Smooth muscle cell (in vitro differentiated cells): ENCODE measurements around the gene ZBTB12. TPM values are rescaled to one million over a fixed set of nuclear protein-coding genes. Genes with fewer than 3 reads are reported as not detected.

Experiments used
- DNase-seq: peaks from one replicate; lab custom pipeline; 2025; ENCODE audit not compliant: unreplicated experiment; lab: John Stamatoyannopoulos, UW
- H2AFZ ChIP-seq: fragments of 200-600 bp; sonication (generic); 2 replicates; pipeline ENCODE4 v1.6.0; 2016; ENCODE audit warnings: antibody characterized with exemption, low read depth, mild to moderate bottlenecking
- H3F3A ChIP-seq: fragments of 200-600 bp; sonication (generic); 2 replicates; pipeline ENCODE4 v1.6.0; 2017; ENCODE audit warnings: antibody characterized with exemption, low read depth
- H3K27ac ChIP-seq: fragments of 200-600 bp; sonication (generic); 2 replicates; pipeline ENCODE4 v1.5.1; 2016; ENCODE audit warnings: low read depth, mild to moderate bottlenecking
- H3K27me3 ChIP-seq: fragments of 200-600 bp; sonication (generic); 2 replicates; pipeline ENCODE4 v1.6.1; 2016; ENCODE audit warnings: low read depth, mild to moderate bottlenecking
- H3K36me3 ChIP-seq: fragments of 200-600 bp; sonication (generic); 2 replicates; pipeline ENCODE4 v1.5.1; 2016; ENCODE audit warnings: low read depth
- H3K4me1 ChIP-seq: fragments of 200-600 bp; sonication (generic); 2 replicates; pipeline ENCODE4 v1.5.1; 2016; ENCODE audit warnings: low read depth
- H3K4me2 ChIP-seq: fragments of 200-600 bp; sonication (generic); 2 replicates; pipeline ENCODE4 v1.6.0; 2016; ENCODE audit warnings: mild to moderate bottlenecking
- H3K4me3 ChIP-seq: fragments of 200-600 bp; sonication (generic); 2 replicates; pipeline ENCODE4 v1.5.1; 2016; ENCODE audit warnings: mild to moderate bottlenecking
- H3K79me2 ChIP-seq: fragments of 200-600 bp; sonication (generic); 2 replicates; pipeline ENCODE4 v1.6.0; 2016; ENCODE audit warnings: low read depth, mild to moderate bottlenecking
- H3K9ac ChIP-seq: fragments of 200-600 bp; sonication (generic); 2 replicates; pipeline ENCODE4 v1.6.0; 2016; ENCODE audit warnings: low read depth
- H3K9me3 ChIP-seq: fragments of 200-600 bp; sonication (generic); replicated peaks from 2 replicates; pipeline ENCODE4 v1.5.1; 2016; ENCODE audit warnings: low read depth
- H4K20me1 ChIP-seq: fragments of 200-600 bp; sonication (generic); 2 replicates; pipeline ENCODE4 v1.6.0; 2016; ENCODE audit warnings: low read depth
- WGBS: methylation state at CpG from one replicate; pipeline ENCODE4 v1.1.7; 2016; ENCODE audit warnings: low lambda C conversion rate; 5-methylcytosine and 5-hydroxymethylcytosine counted together
- polyA plus RNA-seq: library from polyadenylated mRNA; unstranded; fragments of >200 nt; fragmentation: Nextera tagmentation; extraction: Ambion mirVana; gene quantifications from 2 replicates; pipeline ENCODE4 v1.2.1, GENCODE V29; 2016
- total RNA-seq: library from RNA; depleted of rRNA; stranded (reverse); fragments of >200 nt; gene quantifications from 2 replicates; pipeline ENCODE4 v1.2.3, GENCODE V29; 2014
- TF ChIP-seq, protein P1 (sequence below): fragments of 200-600 bp; sonication (generic); IDR thresholded peaks from 2 replicates; pipeline ENCODE4 v1.5.1; 2017; ENCODE audit warnings: borderline replicate concordance, mild to moderate bottlenecking, antibody characterized with exemption; ENCODE audit not compliant: insufficient read depth, poor library complexity, severe bottlenecking

ZBTB12 gene
- total and polyA plus RNA-seq, 2 experiments from 2014 or later: 0.04 TPM; not detected in 1

DNA sequence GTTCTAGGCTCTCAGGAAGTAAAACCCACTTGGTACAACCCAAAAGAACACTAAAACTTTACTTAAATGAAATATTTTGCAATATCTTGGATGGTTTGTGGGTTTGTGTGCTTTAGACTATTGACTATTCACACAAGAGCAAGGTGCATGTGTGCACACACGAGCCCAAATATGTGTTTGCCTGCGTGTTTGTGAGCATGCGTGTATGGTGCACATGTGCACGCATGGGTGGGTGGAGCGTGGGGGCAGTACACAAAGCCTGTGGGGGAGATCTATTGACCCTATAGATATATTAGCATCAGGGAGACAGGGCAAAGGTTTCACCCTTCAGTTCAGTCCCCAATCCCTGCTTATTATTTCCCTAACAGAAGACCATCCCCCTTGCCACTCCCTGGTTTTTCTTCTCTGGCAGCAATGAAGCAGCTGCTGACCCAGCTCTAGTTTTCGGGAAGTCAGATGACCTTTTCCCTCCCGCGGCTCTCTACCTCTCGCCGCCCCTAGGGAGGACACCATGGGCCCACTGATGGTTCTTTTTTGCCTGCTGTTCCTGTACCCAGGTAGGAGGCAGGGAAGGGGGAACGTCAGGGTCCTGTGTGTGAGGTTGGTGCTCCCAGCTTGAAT, 25.5 kb upstream of the ZBTB12 start, which contains the start of gene C2:
TSS of gene C2 (plus strand) at position 476 of the 621 bp plus-strand sequence. CDS start at position 512, 36 bp downstream.
- Histone ChIP-seq H3K27ac (no peak within 1 kb of the TSS), H3K79me2 (no peaks in the 10 kb centered on the region), H4K20me1 (no peaks in the 10 kb centered on the region), H3F3A (no peaks in the 10 kb centered on the region), H3K36me3 (no peaks in the 10 kb centered on the region), H3K4me2 (no peak within 1 kb of the TSS), H3K9me3 (no peaks in the 10 kb centered on the region), H3K4me3 (no peak within 1 kb of the TSS), H3K27me3 (peaks cover 4% of the 10 kb centered on the region), H2AFZ (no peak within 1 kb of the TSS), H3K4me1 (no peaks in the 10 kb centered on the region), H3K9ac (no peak within 1 kb of the TSS)
- TF ChIP-seq, protein P1, sequence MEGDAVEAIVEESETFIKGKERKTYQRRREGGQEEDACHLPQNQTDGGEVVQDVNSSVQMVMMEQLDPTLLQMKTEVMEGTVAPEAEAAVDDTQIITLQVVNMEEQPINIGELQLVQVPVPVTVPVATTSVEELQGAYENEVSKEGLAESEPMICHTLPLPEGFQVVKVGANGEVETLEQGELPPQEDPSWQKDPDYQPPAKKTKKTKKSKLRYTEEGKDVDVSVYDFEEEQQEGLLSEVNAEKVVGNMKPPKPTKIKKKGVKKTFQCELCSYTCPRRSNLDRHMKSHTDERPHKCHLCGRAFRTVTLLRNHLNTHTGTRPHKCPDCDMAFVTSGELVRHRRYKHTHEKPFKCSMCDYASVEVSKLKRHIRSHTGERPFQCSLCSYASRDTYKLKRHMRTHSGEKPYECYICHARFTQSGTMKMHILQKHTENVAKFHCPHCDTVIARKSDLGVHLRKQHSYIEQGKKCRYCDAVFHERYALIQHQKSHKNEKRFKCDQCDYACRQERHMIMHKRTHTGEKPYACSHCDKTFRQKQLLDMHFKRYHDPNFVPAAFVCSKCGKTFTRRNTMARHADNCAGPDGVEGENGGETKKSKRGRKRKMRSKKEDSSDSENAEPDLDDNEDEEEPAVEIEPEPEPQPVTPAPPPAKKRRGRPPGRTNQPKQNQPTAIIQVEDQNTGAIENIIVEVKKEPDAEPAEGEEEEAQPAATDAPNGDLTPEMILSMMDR: no peak
- WGBS: 90% methylated on average over 11 of the region's 11 CpGs
- no peak for DNase-seq

DNA sequence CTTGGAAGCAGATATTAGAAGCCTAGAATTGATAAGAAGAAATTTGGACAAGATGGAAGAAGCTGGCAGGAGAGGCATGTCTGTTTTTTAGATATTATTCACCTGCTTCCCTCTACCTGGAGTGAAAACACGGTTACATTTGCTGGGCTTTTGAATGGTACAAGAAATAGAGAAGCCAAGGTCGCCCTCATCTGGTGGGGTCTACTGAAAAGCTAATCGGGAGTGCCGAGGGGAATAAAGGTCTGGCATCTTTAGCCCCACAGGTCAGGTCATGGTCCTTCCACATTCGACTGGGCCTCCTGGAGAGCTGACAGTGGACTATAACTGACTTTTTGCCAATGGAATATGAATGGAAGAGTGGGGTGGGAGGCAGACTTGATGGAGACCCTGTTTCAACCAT, 21.1 kb upstream of the ZBTB12 start:
- no peak overlapping the region for H3K27ac ChIP-seq
- H3K79me2 ChIP-seq: no peaks in the 10 kb centered on the region
- H3K36me3 ChIP-seq: no peaks in the 10 kb centered on the region
- TF ChIP-seq, protein P1: no peak
- H3K4me1 ChIP-seq: no peaks in the 10 kb centered on the region
- H3K9ac ChIP-seq: no peak overlapping the region
- H3K27me3 ChIP-seq: peaks cover 2% of the 10 kb centered on the region
- H4K20me1 ChIP-seq: no peaks in the 10 kb centered on the region
- no peak overlapping the region for H3K4me3 ChIP-seq
- no peaks in the 10 kb centered on the region for H3F3A ChIP-seq
- no peak overlapping the region for H3K4me2 ChIP-seq
- H3K9me3 ChIP-seq: no peaks in the 10 kb centered on the region
- no peak for DNase-seq
- H2AFZ ChIP-seq: no peak overlapping the region
- 37% methylated on average over 5 of the region's 5 CpGs for WGBS

DNA sequence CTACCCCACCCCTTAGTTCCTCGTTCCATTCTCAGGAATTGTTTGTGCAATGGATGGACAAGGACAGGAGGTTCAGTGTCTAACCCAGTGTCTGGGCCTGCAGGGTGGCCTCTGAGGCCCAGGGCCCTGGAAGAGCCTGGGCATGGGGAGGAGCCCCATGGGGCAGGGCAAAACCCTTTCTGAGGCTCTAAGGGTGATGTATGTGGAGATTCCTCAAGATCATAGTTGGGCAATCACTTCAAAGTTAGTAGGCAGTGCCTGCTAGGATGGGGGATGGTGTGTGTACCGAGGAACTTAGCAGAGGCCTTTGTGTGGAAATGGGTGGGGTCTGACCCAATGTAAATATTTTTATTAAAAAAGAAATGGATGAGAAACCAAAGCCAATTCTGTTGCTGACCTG, 18.9 kb upstream of the ZBTB12 start:
- Histone ChIP-seq H3K36me3 (no peaks in the 10 kb centered on the region), H3K4me3 (no peak overlapping the region), H4K20me1 (no peaks in the 10 kb centered on the region), H2AFZ (no peak overlapping the region), H3K9ac (no peak overlapping the region), H3K9me3 (no peaks in the 10 kb centered on the region), H3F3A (no peaks in the 10 kb centered on the region), H3K4me1 (no peaks in the 10 kb centered on the region), H3K27ac (no peak overlapping the region), H3K27me3 (no peaks in the 10 kb centered on the region), H3K79me2 (no peaks in the 10 kb centered on the region), H3K4me2 (no peak overlapping the region)
- TF ChIP-seq, protein P1: no peak
- DNase-seq: no peak
- 73% methylated on average over 2 of the region's 2 CpGs for WGBS

DNA sequence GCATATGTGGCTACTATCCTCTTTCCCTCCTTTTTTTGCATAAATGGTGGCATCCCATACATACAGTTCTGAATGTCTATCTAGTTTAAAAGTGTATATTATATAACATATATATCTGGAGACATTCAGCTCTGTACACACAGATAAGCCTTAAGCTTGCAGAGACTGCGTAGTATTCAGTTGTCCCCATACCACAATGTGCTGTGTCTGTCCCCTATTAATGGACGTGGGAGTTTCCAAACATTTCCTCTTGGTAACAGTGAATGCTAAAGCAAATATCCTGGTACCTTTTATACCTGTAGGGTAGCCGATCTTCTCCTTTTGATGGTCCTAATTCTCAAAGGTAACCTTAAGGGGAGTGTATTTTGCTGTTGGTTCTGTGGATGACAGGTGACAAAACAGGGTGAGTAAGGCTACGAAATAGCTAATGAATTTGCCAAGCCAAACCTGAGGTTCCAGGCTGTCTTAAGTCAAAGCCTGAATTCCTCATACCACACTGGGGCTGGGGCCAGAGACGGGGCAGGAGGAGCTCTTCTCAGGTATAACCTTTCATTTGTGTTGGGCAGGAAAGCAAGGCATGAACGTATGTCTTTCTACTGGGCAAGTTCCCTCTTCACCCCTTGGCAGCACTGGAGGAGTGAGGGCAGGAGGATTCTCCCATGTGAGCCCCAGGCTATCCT, 17.9 kb upstream of the ZBTB12 start:
- Histone ChIP-seq H3K9me3 (no peaks in the 10 kb centered on the region), H3K4me2 (no peak overlapping the region), H3K27me3 (no peaks in the 10 kb centered on the region), H3K36me3 (no peaks in the 10 kb centered on the region), H3K79me2 (no peaks in the 10 kb centered on the region), H4K20me1 (no peaks in the 10 kb centered on the region), H2AFZ (no peak overlapping the region), H3K4me1 (no peaks in the 10 kb centered on the region), H3K9ac (no peak overlapping the region), H3K4me3 (no peak overlapping the region), H3K27ac (no peak overlapping the region), H3F3A (no peaks in the 10 kb centered on the region)
- WGBS: 81% methylated on average over 6 of the region's 6 CpGs
- TF ChIP-seq, protein P1: no peak
- DNase-seq: no peak
